Measurements from ENCODE around the gene DLG2.

GRCh38 chr11:83809274-83809673 is 1817.9 kb downstream of the DLG2 start:
- no peak for TF ChIP-seq CTCF (IDR thresholded peaks at IDR 0.05; ENCODE audit: extremely low read depth in 1 of 2, insufficient read depth in 1 of 2, low read depth in 1 of 2, low read length in 2 of 2)
- TF ChIP-seq POLR2A (IDR thresholded peaks at IDR 0.05; ENCODE audit: low read depth, low read length): no peak
- no peak for TF ChIP-seq EZH2 (IDR thresholded peaks at IDR 0.05; ENCODE audit: borderline replicate concordance, low read depth, low read length, severe bottlenecking)
- no peak for TF ChIP-seq MAX (IDR thresholded peaks at IDR 0.05; ENCODE audit: insufficient read depth, insufficient read length)
- TF ChIP-seq FOS (IDR thresholded peaks at IDR 0.05; ENCODE audit: borderline replicate concordance, insufficient read depth, low read length): no peak
- no peak for TF ChIP-seq POLR2AphosphoS5 (IDR thresholded peaks at IDR 0.05; ENCODE audit: insufficient read depth, low read depth, low read length)
